Heart left ventricle (tissue), 16 donors: ENCODE measurements around the gene KRT6A. TPM values are rescaled to one million over a fixed set of nuclear protein-coding genes. Genes with fewer than 3 reads are reported as not detected.

Experiments
- ATAC-seq, 4 donors: fragments of 200-7000 bp; cut with Tn5 transposase; one replicate each; pipeline ENCODE4 v1.9.1; 2020 to 2022; ENCODE audit warnings: moderate library complexity in 4 of 4, mild to moderate bottlenecking in 3 of 4, moderate number of reproducible peaks in 1 of 4
- DNase-seq, 5 donors: peaks; one replicate each; pipeline ENCODE4 v3.0.0-alpha.2; 2020
- H3K27ac ChIP-seq, 12 donors: fragments of 200-600 bp; sonication (generic) in 4 of 12; one replicate each; pipeline versions ENCODE4 v1.5.0 to v1.8.0; 2016 to 2022; ENCODE audit warnings: mild to moderate bottlenecking in 2 of 12
- H3K27me3 ChIP-seq, 9 donors: fragments of 200-600 bp; sonication (generic) in 2 of 9; one replicate each; pipeline versions ENCODE4 v1.5.1 to v1.8.0; 2016 to 2022; ENCODE audit warnings: mild to moderate bottlenecking in 3 of 9
- H3K36me3 ChIP-seq, 9 donors: fragments of 200-600 bp; sonication (generic) in 2 of 9; one replicate each; pipeline versions ENCODE4 v1.5.0 to v1.8.0; 2018 to 2022; ENCODE audit warnings: mild to moderate bottlenecking in 2 of 9
- H3K4me1 ChIP-seq, 12 donors: fragments of 200-600 bp; sonication (generic) in 4 of 12; one replicate each; pipeline versions ENCODE4 v1.5.0 to v1.8.0; 2016 to 2022; ENCODE audit warnings: mild to moderate bottlenecking in 3 of 12
- H3K4me3 ChIP-seq, 12 donors: fragments of 200-600 bp; sonication (generic) in 4 of 12; one replicate each; pipeline versions ENCODE4 v1.5.0 to v1.8.0; 2017 to 2022; ENCODE audit warnings: mild to moderate bottlenecking in 9 of 12, moderate library complexity in 4 of 12
- H3K9me3 ChIP-seq, 12 donors: fragments of 200-600 bp; sonication (generic) in 4 of 12; one replicate each; pipeline versions ENCODE4 v1.5.0 to v1.8.0; 2016 to 2022; ENCODE audit warnings: mild to moderate bottlenecking in 1 of 12
- POLR2A ChIP-seq, 2 donors: fragments of 450-650 bp; IDR thresholded peaks; one replicate each; pipeline ENCODE4 v1.6.1; 2017; ENCODE audit warnings: antibody characterized with exemption in 2 of 2, mild to moderate bottlenecking in 2 of 2, moderate library complexity in 2 of 2
- WGBS, 4 donors: extraction: QIAGEN DNeasy Blood & Tissue Kit in 2 of 4; methylation state at CpG; one replicate each; pipeline versions ENCODE4 v1.1.5 to v1.1.7; 2013 to 2018; 5-methylcytosine and 5-hydroxymethylcytosine counted together
- intact Hi-C, 10 donors: fragments of 100-400 bp; cut with DNase I; formaldehyde crosslinking; loops; one replicate each; pipeline versions ENCODE4 v1.11.1 to v1.14.2; 2022
- polyA plus RNA-seq, 2 donors: library from polyadenylated mRNA; stranded (reverse); fragments of 200-250 nt; gene quantifications; one replicate each; pipeline ENCODE4 v1.2.3, GENCODE V29; 2013
- total RNA-seq, 9 donors: library from RNA; depleted of rRNA in 2 of 9; stranded (reverse); fragments of >200 nt in 2 of 9; fragmentation: NEBNext Ultra II Directional in 3 of 9; extraction: Animal tissue kit (Norgen Biotek cat#: 25700) in 3 of 9; gene quantifications; one replicate each; pipeline versions ENCODE4 v1.1.0 to v1.2.4, GENCODE V29; 2016 to 2023
- TF ChIP-seq, protein P1 (sequence below), 12 donors: fragments of 200-600 bp; sonication (generic) in 4 of 12; IDR thresholded peaks; one replicate each; pipeline versions ENCODE4 v1.5.0 to v1.8.0; 2018 to 2022; ENCODE audit warnings: antibody characterized with exemption in 12 of 12, mild to moderate bottlenecking in 5 of 12
- donor health status: ischemic (EF 13 %, LVEDD 7.1; RV severe dilation, severe dysfunction).
- donor health status: healthy with polysubstance abuse.
- donor health status: DM: no; HTN: yes; CAD: no.
- donor health status: DM: no; HTN: no; CAD: no.
- donor health status: ischemic (EF 25% LVEDD 6.9; RV normal size, moderate dysfunction).
- donor health status: ischemic (EF 25% LVEDD 5.7; RV mildly dilated, moderate dysfunction).
- donor health status: healthy.
- donor health status: DM: yes; HTN: yes; CAD: no.
- donor health status: ischemic (EF 35%, LVEDD 5.7; RV mildly dilated, moderate dysfunction).
- donor health status: nonischemic (EF 11% LVEDD 7.7; RV severe dilation, severe dysfunction).
- donor health status: DM: yes; HTN: yes; CAD: no.
- donor health status: PGD.
- donor health status: ischemic (EF 29% LVEDD 5.4; RV normal size, mild dysfunction).
- donor health status: nonischemic (EF 23%, LVEDD 6.1; RV moderate dilation, normal function).

Gene KRT6A
- total and polyA plus RNA-seq, 11 donors = 0.03 to 0.11 TPM; not detected in 9

GRCh38 chr12:52527121-52527800 lies 34.2 kb upstream of the KRT6A start:
- Histone ChIP-seq H3K4me1 (no peaks in the 10 kb centered on the region), H3K27me3 (peaks cover 0 to 1% (median 0%) of the 10 kb centered on the region in 9 donors), H3K9me3 (no peaks in the 10 kb centered on the region), H3K36me3 (no peaks in the 10 kb centered on the region), H3K27ac (no peak overlapping the region), H3K4me3 (no peak overlapping the region)
- ATAC-seq (no peak), DNase-seq (peak in 1 of 5 donors; percentile 9)
- WGBS, 4 donors = 49 to 71% (median 63%) methylated on average over 3 to 4 of the region's 4 CpGs
- TF ChIP-seq POLR2A (IDR thresholded peaks at IDR 0.05) = no peak
- TF ChIP-seq, protein P1, sequence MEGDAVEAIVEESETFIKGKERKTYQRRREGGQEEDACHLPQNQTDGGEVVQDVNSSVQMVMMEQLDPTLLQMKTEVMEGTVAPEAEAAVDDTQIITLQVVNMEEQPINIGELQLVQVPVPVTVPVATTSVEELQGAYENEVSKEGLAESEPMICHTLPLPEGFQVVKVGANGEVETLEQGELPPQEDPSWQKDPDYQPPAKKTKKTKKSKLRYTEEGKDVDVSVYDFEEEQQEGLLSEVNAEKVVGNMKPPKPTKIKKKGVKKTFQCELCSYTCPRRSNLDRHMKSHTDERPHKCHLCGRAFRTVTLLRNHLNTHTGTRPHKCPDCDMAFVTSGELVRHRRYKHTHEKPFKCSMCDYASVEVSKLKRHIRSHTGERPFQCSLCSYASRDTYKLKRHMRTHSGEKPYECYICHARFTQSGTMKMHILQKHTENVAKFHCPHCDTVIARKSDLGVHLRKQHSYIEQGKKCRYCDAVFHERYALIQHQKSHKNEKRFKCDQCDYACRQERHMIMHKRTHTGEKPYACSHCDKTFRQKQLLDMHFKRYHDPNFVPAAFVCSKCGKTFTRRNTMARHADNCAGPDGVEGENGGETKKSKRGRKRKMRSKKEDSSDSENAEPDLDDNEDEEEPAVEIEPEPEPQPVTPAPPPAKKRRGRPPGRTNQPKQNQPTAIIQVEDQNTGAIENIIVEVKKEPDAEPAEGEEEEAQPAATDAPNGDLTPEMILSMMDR (IDR thresholded peaks at IDR 0.05) = no peak
- intact Hi-C loops = no loop called here

- intact Hi-C loops = no loop called here
- Histone ChIP-seq H3K4me1 (no peaks in the 10 kb centered on the region), H3K9me3 (no peaks in the 10 kb centered on the region), H3K4me3 (no peak overlapping the region), H3K27me3 (no peaks in the 10 kb centered on the region), H3K36me3 (no peaks in the 10 kb centered on the region), H3K27ac (no peak overlapping the region)
- DNase-seq (no peak), ATAC-seq (no peak)
- 70 to 81% (median 73%) methylated on average over 8 of the region's 8 CpGs for WGBS, 4 donors
- TF ChIP-seq, protein P1 (IDR thresholded peaks at IDR 0.05) = no peak
- no peak for TF ChIP-seq POLR2A (IDR thresholded peaks at IDR 0.05)
Measured at GRCh38 chr12:52526511-52526951, 33.5 kb upstream of the KRT6A start.

DNA sequence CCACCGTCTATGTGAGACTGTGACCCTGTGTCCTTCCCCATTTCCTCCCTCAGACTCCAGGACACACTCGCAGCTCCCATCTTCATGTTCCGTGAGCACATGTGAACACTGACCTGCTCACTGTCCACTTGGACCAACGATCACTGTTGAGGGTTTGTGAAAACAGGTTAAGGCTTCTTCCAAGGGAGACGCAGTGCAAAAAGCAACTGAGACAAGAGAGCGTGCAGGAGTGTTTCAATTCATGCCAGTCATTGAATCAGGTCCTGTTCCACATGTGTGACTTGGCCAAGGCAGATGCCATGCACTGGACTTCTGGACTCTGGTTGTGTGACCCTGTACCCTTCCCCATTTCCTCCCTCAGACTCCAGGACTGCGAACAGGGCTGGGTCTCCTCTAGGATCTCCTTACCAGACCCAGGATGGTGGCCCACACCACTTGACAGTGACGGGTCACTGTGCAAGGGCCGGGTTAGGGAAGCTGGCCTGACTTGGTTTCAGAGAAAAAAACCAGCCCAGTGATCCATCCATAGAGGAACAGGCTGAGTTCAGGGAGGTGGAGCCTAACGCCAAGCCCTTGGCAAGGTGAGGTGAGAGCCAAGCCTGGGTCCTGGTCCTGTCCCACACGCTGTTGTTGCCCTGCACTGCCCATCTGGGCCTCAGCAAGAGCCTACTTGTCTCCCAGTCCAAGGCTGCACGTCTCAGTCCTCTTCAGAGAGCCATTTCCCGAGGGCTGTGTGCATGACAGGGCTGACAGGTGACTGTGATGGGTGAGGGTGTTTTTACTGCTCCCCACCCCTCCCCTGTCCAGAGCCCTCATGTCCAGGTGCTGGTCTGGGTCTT lies 32.8 kb upstream of the KRT6A start:
- DNase-seq = no peak
- H3K9me3 ChIP-seq = no peaks in the 10 kb centered on the region
- ATAC-seq = no peak
- no peak overlapping the region for H3K4me3 ChIP-seq
- no peaks in the 10 kb centered on the region for H3K27me3 ChIP-seq
- H3K4me1 ChIP-seq = no peaks in the 10 kb centered on the region
- intact Hi-C loops = no loop called here
- no peak overlapping the region for H3K27ac ChIP-seq
- 82 to 86% (median 83%) methylated on average over 12 to 13 of the region's 13 CpGs for WGBS, 4 donors
- no peaks in the 10 kb centered on the region for H3K36me3 ChIP-seq
- TF ChIP-seq, protein P1 (IDR thresholded peaks at IDR 0.05) = no peak
- TF ChIP-seq POLR2A (IDR thresholded peaks at IDR 0.05) = no peak

GRCh38 chr12:52524898-52525591 lies 32.0 kb upstream of the KRT6A start:
- WGBS, 4 donors = 81 to 90% (median 86%) methylated on average over 5 of the region's 5 CpGs
- TF ChIP-seq, protein P1 (IDR thresholded peaks at IDR 0.05) = no peak
- TF ChIP-seq POLR2A (IDR thresholded peaks at IDR 0.05) = no peak
- intact Hi-C loops = no loop called here
- Histone ChIP-seq H3K9me3 (no peaks in the 10 kb centered on the region), H3K27me3 (no peaks in the 10 kb centered on the region), H3K36me3 (no peaks in the 10 kb centered on the region), H3K4me1 (no peaks in the 10 kb centered on the region), H3K27ac (no peak overlapping the region), H3K4me3 (no peak overlapping the region)
- DNase-seq (no peak), ATAC-seq (no peak)
